ENCODE results near the gene RASA4B. TPM values are rescaled to one million over a fixed set of nuclear protein-coding genes. Genes with fewer than 3 reads are reported as not detected.
"Not testable (repeated sequence)": the region's sequence is repeated elsewhere in the genome, so short reads cannot be mapped to it uniquely, and the experiment has no call there.

RASA4B gene
- polyA plus RNA-seq (0.45 to 1.2 TPM (median 0.49 TPM) in 3 replicates), polyA minus RNA-seq (1.0 to 1.3 TPM (median 1.2 TPM) in 3 replicates)
- 4.9 TPM for polyA plus RNA-seq (2011; ENCODE audit: low read depth)
- polyA plus RNA-seq (2011; cell fraction: cytosol; rRNA removed) = 0.46 and 1.4 TPM in 2 replicates
- 2.0 and 2.6 TPM in 2 replicates for polyA plus RNA-seq (2011; cell fraction: nucleus; rRNA removed)
- 1.1 and 8.6 TPM in 2 replicates for polyA plus RNA-seq (2012; ENCODE audit: low replicate concordance)
- not detected for polyA minus RNA-seq (2011; cell fraction: cytosol; rRNA and poly(A)+ RNA removed)
- polyA minus RNA-seq (2011; cell fraction: nucleus; rRNA and poly(A)+ RNA removed) = 0.39 and 1.9 TPM in 2 replicates

GRCh38 chr7:102517550-102518147, at the start of gene RASA4B:
Gene RASA4B, minus strand, starts transcription at chr7:102517777. Its CDS starts 67 bp downstream, at chr7:102517710.
- H3K9me1 ChIP-seq (ENCODE audit: control insufficient read depth, extremely low read depth, insufficient read depth, low read length); FAIRE-seq; dilution Hi-C loops (cut with MboI; ENCODE audit: extremely low pct_ligation_motif_present, low sequenced_read_pairs); H2AFZ ChIP-seq (ENCODE audit: control insufficient read depth, low read length); H3K4me2 ChIP-seq (ENCODE audit: control insufficient read depth, extremely low read depth, insufficient read depth, low read depth, low read length); H3K4me3 ChIP-seq (ENCODE audit: control insufficient read depth in 2 of 3, extremely low read depth in 1 of 3, insufficient read depth in 2 of 3, low read depth in 1 of 3, low read length in 3 of 3); H3K36me3 ChIP-seq (ENCODE audit: control insufficient read depth in 2 of 2, extremely low read depth in 1 of 2, insufficient read depth in 2 of 2, low read length in 2 of 2); DNase-seq (ENCODE audit: low read depth, low spot score); H3K27ac ChIP-seq (ENCODE audit: control insufficient read depth, insufficient read depth, low read length); H3K27me3 ChIP-seq (ENCODE audit: control insufficient read depth, extremely low read depth, insufficient read depth, low read length); H3K9me3 ChIP-seq (ENCODE audit: control insufficient read depth, low read depth, low read length); H3K79me2 ChIP-seq (ENCODE audit: control insufficient read depth, insufficient read depth, low read length); H3K4me1 ChIP-seq (ENCODE audit: control insufficient read depth, extremely low read depth, insufficient read depth, low read length); H3K9ac ChIP-seq (ENCODE audit: control insufficient read depth, extremely low read depth, insufficient read depth, low read length); H4K20me1 ChIP-seq (ENCODE audit: control insufficient read depth, extremely low read depth, insufficient read depth, low read length): not testable (repeated sequence)

DNA sequence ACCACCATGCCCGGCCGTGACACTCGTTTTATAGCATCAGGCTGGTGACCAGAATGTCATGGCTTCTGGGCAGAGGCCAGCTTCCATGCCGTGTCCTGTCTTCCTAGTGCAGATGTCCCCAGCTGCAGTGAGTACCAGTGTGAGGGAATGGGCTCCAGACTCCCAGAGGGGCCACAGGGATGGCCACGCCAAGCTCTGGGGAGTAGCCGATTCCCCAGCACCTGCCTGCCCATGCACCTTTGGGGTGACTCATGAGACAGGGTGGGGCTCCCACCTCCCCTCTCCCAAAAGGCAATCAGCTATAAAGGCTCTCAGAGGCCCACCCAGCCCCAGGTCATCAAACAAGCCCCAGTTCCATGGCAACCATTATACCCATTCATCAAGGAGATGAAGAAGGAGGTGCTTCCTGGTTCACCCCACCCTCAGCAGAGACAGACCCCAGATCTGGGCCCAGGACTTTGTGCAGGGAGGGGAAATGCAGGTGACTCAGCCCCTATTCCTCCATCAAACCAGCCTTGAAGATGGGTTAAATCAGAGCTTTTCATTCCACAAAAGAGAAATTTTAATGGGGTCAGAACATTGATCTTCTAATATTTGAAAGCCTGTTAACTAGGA, 33.3 kb upstream of the RASA4B start, which contains the start of gene SPDYE2:
TSS of gene SPDYE2 (plus strand) at position 419 of the 615 bp plus-strand sequence. CDS start 2,030 bp downstream, outside the sequence.
- H3K4me2 ChIP-seq (ENCODE audit: control insufficient read depth, extremely low read depth, insufficient read depth, low read depth, low read length); DNase-seq (ENCODE audit: low read depth, low spot score); H3K27ac ChIP-seq (ENCODE audit: control insufficient read depth, insufficient read depth, low read length); H3K9ac ChIP-seq (ENCODE audit: control insufficient read depth, extremely low read depth, insufficient read depth, low read length); H3K4me1 ChIP-seq (ENCODE audit: control insufficient read depth, extremely low read depth, insufficient read depth, low read length); H3K9me1 ChIP-seq (ENCODE audit: control insufficient read depth, extremely low read depth, insufficient read depth, low read length); H4K20me1 ChIP-seq (ENCODE audit: control insufficient read depth, extremely low read depth, insufficient read depth, low read length); dilution Hi-C loops (cut with MboI; ENCODE audit: extremely low pct_ligation_motif_present, low sequenced_read_pairs); H2AFZ ChIP-seq (ENCODE audit: control insufficient read depth, low read length); H3K27me3 ChIP-seq (ENCODE audit: control insufficient read depth, extremely low read depth, insufficient read depth, low read length); FAIRE-seq; H3K4me3 ChIP-seq (ENCODE audit: control insufficient read depth in 2 of 3, extremely low read depth in 1 of 3, insufficient read depth in 2 of 3, low read depth in 1 of 3, low read length in 3 of 3); H3K36me3 ChIP-seq (ENCODE audit: control insufficient read depth in 2 of 2, extremely low read depth in 1 of 2, insufficient read depth in 2 of 2, low read length in 2 of 2); H3K9me3 ChIP-seq (ENCODE audit: control insufficient read depth, low read depth, low read length); H3K79me2 ChIP-seq (ENCODE audit: control insufficient read depth, insufficient read depth, low read length): not testable (repeated sequence)

- H2AFZ ChIP-seq (ENCODE audit: control insufficient read depth, low read length); H3K4me1 ChIP-seq (ENCODE audit: control insufficient read depth, extremely low read depth, insufficient read depth, low read length); H4K20me1 ChIP-seq (ENCODE audit: control insufficient read depth, extremely low read depth, insufficient read depth, low read length); H3K27me3 ChIP-seq (ENCODE audit: control insufficient read depth, extremely low read depth, insufficient read depth, low read length); H3K79me2 ChIP-seq (ENCODE audit: control insufficient read depth, insufficient read depth, low read length); H3K9me3 ChIP-seq (ENCODE audit: control insufficient read depth, low read depth, low read length); H3K4me2 ChIP-seq (ENCODE audit: control insufficient read depth, extremely low read depth, insufficient read depth, low read depth, low read length); DNase-seq (ENCODE audit: low read depth, low spot score); H3K9ac ChIP-seq (ENCODE audit: control insufficient read depth, extremely low read depth, insufficient read depth, low read length); H3K9me1 ChIP-seq (ENCODE audit: control insufficient read depth, extremely low read depth, insufficient read depth, low read length); dilution Hi-C loops (cut with MboI; ENCODE audit: extremely low pct_ligation_motif_present, low sequenced_read_pairs); H3K4me3 ChIP-seq (ENCODE audit: control insufficient read depth in 2 of 3, extremely low read depth in 1 of 3, insufficient read depth in 2 of 3, low read depth in 1 of 3, low read length in 3 of 3); H3K36me3 ChIP-seq (ENCODE audit: control insufficient read depth in 2 of 2, extremely low read depth in 1 of 2, insufficient read depth in 2 of 2, low read length in 2 of 2); H3K27ac ChIP-seq (ENCODE audit: control insufficient read depth, insufficient read depth, low read length): not testable (repeated sequence)
- FAIRE-seq = peak; percentile 57
These were observed 28.8 kb upstream of the RASA4B start for GRCh38 chr7:102546353-102546752.

- H3K36me3 ChIP-seq (ENCODE audit: control insufficient read depth in 2 of 2, extremely low read depth in 1 of 2, insufficient read depth in 2 of 2, low read length in 2 of 2); H3K4me2 ChIP-seq (ENCODE audit: control insufficient read depth, extremely low read depth, insufficient read depth, low read depth, low read length); H3K9ac ChIP-seq (ENCODE audit: control insufficient read depth, extremely low read depth, insufficient read depth, low read length); dilution Hi-C loops (cut with MboI; ENCODE audit: extremely low pct_ligation_motif_present, low sequenced_read_pairs); H3K4me3 ChIP-seq (ENCODE audit: control insufficient read depth in 2 of 3, extremely low read depth in 1 of 3, insufficient read depth in 2 of 3, low read depth in 1 of 3, low read length in 3 of 3); H3K9me1 ChIP-seq (ENCODE audit: control insufficient read depth, extremely low read depth, insufficient read depth, low read length); DNase-seq (ENCODE audit: low read depth, low spot score); FAIRE-seq; H2AFZ ChIP-seq (ENCODE audit: control insufficient read depth, low read length); H3K27me3 ChIP-seq (ENCODE audit: control insufficient read depth, extremely low read depth, insufficient read depth, low read length); H3K27ac ChIP-seq (ENCODE audit: control insufficient read depth, insufficient read depth, low read length); H4K20me1 ChIP-seq (ENCODE audit: control insufficient read depth, extremely low read depth, insufficient read depth, low read length); H3K79me2 ChIP-seq (ENCODE audit: control insufficient read depth, insufficient read depth, low read length); H3K9me3 ChIP-seq (ENCODE audit: control insufficient read depth, low read depth, low read length); H3K4me1 ChIP-seq (ENCODE audit: control insufficient read depth, extremely low read depth, insufficient read depth, low read length): not testable (repeated sequence)
These were observed 27.7 kb upstream of the RASA4B start for GRCh38 chr7:102545288-102545687.

GRCh38 chr7:102544372-102544771, 26.8 kb upstream of the RASA4B start:
- H3K4me3 ChIP-seq (ENCODE audit: control insufficient read depth in 2 of 3, extremely low read depth in 1 of 3, insufficient read depth in 2 of 3, low read depth in 1 of 3, low read length in 3 of 3); H3K9me1 ChIP-seq (ENCODE audit: control insufficient read depth, extremely low read depth, insufficient read depth, low read length); H4K20me1 ChIP-seq (ENCODE audit: control insufficient read depth, extremely low read depth, insufficient read depth, low read length); H3K27ac ChIP-seq (ENCODE audit: control insufficient read depth, insufficient read depth, low read length); H3K9ac ChIP-seq (ENCODE audit: control insufficient read depth, extremely low read depth, insufficient read depth, low read length); H3K4me1 ChIP-seq (ENCODE audit: control insufficient read depth, extremely low read depth, insufficient read depth, low read length); H3K79me2 ChIP-seq (ENCODE audit: control insufficient read depth, insufficient read depth, low read length); H3K4me2 ChIP-seq (ENCODE audit: control insufficient read depth, extremely low read depth, insufficient read depth, low read depth, low read length); FAIRE-seq; H3K27me3 ChIP-seq (ENCODE audit: control insufficient read depth, extremely low read depth, insufficient read depth, low read length); dilution Hi-C loops (cut with MboI; ENCODE audit: extremely low pct_ligation_motif_present, low sequenced_read_pairs); H3K9me3 ChIP-seq (ENCODE audit: control insufficient read depth, low read depth, low read length); H3K36me3 ChIP-seq (ENCODE audit: control insufficient read depth in 2 of 2, extremely low read depth in 1 of 2, insufficient read depth in 2 of 2, low read length in 2 of 2); H2AFZ ChIP-seq (ENCODE audit: control insufficient read depth, low read length); DNase-seq (ENCODE audit: low read depth, low spot score): not testable (repeated sequence)
